ENCODE data around the gene MTG2. TPM values are rescaled to one million over a fixed set of nuclear protein-coding genes. Genes with fewer than 3 reads are reported as not detected.
A peak's percentile ranks its signal among the peaks of the same experiment; 100 is the strongest.

Gene MTG2
- total and polyA plus RNA-seq, 2 experiments from 2014 or later = 11.3 to 11.7 TPM

DNA sequence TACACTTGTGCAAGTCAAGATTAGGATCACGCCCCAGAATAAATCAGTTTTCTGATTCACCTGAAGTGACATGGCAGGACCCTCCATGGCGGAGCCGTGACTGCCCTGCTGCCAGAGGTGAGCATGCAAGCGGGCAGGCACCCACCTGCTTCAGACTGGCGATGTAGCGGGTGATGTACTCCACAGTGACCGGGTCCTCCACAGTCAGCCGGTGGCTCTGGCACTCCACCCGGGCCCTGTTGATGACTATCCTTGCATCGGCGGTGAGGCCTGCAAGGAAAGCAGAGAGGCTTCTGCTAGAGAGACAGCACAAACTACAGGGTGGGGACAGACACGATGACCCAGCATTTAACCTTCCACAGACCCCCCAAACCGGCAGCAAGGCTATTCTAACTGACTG lies 43.2 kb upstream of the MTG2 start (continued):
- TF ChIP-seq, protein P1, sequence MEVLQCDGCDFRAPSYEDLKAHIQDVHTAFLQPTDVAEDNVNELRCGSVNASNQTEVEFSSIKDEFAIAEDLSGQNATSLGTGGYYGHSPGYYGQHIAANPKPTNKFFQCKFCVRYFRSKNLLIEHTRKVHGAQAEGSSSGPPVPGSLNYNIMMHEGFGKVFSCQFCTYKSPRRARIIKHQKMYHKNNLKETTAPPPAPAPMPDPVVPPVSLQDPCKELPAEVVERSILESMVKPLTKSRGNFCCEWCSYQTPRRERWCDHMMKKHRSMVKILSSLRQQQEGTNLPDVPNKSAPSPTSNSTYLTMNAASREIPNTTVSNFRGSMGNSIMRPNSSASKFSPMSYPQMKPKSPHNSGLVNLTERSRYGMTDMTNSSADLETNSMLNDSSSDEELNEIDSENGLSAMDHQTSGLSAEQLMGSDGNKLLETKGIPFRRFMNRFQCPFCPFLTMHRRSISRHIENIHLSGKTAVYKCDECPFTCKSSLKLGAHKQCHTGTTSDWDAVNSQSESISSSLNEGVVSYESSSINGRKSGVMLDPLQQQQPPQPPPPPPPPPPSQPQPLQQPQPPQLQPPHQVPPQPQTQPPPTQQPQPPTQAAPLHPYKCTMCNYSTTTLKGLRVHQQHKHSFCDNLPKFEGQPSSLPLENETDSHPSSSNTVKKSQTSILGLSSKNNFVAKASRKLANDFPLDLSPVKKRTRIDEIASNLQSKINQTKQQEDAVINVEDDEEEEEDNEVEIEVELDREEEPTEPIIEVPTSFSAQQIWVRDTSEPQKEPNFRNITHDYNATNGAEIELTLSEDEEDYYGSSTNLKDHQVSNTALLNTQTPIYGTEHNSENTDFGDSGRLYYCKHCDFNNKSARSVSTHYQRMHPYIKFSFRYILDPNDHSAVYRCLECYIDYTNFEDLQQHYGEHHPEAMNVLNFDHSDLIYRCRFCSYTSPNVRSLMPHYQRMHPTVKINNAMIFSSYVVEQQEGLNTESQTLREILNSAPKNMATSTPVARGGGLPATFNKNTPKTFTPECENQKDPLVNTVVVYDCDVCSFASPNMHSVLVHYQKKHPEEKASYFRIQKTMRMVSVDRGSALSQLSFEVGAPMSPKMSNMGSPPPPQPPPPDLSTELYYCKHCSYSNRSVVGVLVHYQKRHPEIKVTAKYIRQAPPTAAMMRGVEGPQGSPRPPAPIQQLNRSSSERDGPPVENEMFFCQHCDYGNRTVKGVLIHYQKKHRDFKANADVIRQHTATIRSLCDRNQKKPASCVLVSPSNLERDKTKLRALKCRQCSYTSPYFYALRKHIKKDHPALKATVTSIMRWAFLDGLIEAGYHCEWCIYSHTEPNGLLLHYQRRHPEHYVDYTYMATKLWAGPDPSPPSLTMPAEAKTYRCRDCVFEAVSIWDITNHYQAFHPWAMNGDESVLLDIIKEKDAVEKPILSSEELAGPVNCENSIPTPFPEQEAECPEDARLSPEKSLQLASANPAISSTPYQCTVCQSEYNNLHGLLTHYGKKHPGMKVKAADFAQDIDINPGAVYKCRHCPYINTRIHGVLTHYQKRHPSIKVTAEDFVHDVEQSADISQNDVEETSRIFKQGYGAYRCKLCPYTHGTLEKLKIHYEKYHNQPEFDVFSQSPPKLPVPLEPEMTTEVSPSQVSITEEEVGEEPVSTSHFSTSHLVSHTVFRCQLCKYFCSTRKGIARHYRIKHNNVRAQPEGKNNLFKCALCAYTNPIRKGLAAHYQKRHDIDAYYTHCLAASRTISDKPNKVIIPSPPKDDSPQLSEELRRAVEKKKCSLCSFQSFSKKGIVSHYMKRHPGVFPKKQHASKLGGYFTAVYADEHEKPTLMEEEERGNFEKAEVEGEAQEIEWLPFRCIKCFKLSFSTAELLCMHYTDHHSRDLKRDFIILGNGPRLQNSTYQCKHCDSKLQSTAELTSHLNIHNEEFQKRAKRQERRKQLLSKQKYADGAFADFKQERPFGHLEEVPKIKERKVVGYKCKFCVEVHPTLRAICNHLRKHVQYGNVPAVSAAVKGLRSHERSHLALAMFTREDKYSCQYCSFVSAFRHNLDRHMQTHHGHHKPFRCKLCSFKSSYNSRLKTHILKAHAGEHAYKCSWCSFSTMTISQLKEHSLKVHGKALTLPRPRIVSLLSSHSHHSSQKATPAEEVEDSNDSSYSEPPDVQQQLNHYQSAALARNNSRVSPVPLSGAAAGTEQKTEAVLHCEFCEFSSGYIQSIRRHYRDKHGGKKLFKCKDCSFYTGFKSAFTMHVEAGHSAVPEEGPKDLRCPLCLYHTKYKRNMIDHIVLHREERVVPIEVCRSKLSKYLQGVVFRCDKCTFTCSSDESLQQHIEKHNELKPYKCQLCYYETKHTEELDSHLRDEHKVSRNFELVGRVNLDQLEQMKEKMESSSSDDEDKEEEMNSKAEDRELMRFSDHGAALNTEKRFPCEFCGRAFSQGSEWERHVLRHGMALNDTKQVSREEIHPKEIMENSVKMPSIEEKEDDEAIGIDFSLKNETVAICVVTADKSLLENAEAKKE (CRISPR knock-in tag; IDR thresholded peaks at IDR 0.05) = no peak
- no peak for TF ChIP-seq EZH2phosphoT487 (IDR thresholded peaks at IDR 0.05; ENCODE audit: unreplicated experiment)
- no peak for TF ChIP-seq EZH2 (IDR thresholded peaks at IDR 0.05; ENCODE audit: low read depth, unreplicated experiment)
- no peak for TF ChIP-seq STAT1 (IDR thresholded peaks at IDR 0.05; ENCODE audit: unreplicated experiment)
- no peak for TF ChIP-seq NANOG (IDR thresholded peaks at IDR 0.05; ENCODE audit: borderline replicate concordance)
- TF ChIP-seq JUNB (IDR thresholded peaks at IDR 0.05; ENCODE audit: unreplicated experiment) = no peak
- no peak for TF ChIP-seq ZNF331 (CRISPR knock-in tag; IDR thresholded peaks at IDR 0.05; ENCODE audit: low read depth)
- no peak for TF ChIP-seq POLR2AphosphoS5 (IDR thresholded peaks at IDR 0.05; ENCODE audit: low read depth)

GRCh38 chr20:62141043-62141396 lies 41.8 kb upstream of the MTG2 start:
- 0 out of 2 replicates have a peak overlapping the region, but pooled peaks have one; percentile 55 for H3K27ac ChIP-seq (ENCODE audit: low read depth)
- Mint-ChIP-seq H3K27ac (peak overlapping the region; percentile 33; the same call in 1 of the 2 replicates), H3K4me3 (peak overlapping the region; percentile 94), H3K36me3 (ENCODE audit: low read depth) (peaks cover 73% of the 10 kb centered on the region), H3K27me3 (ENCODE audit: insufficient read depth, low read depth, poor library complexity) (peaks cover 21% of the 10 kb centered on the region), H3K4me1 (peaks cover 24% of the 10 kb centered on the region), H3K9me3 (no peaks in the 10 kb centered on the region; the same call in 2 of the 3 replicates)
- H3K9me2 ChIP-seq (ENCODE audit: insufficient read depth) = no peaks in the 10 kb centered on the region
- H3F3A ChIP-seq (replicated peaks; ENCODE audit: low read depth) = peaks cover 41% of the 10 kb centered on the region
- peaks cover 8% of the 10 kb centered on the region for H3K4me1 ChIP-seq (ENCODE audit: insufficient read depth)
- H3K4me3 ChIP-seq = no peak overlapping the region; the same call in 1 of the 2 replicates
- no peak for DNase-seq (ENCODE audit: low spot score)
- no peaks in the 10 kb centered on the region for H3K27me3 ChIP-seq (ENCODE audit: insufficient read depth)
- peaks cover 60% of the 10 kb centered on the region for H4K20me1 ChIP-seq (replicated peaks; ENCODE audit: insufficient read depth)
- no peak for ATAC-seq
- peak overlapping the region; percentile 95; the same call in 1 of the 2 replicates for H3K4me2 ChIP-seq
- peaks cover 44% of the 10 kb centered on the region for H3K36me3 ChIP-seq (ENCODE audit: insufficient read depth)
- no peak overlapping the region for H2AFZ ChIP-seq
- peaks cover 62% of the 10 kb centered on the region for H3K79me2 ChIP-seq (replicated peaks; ENCODE audit: insufficient read depth)
- TF ChIP-seq REST (IDR thresholded peaks at IDR 0.05; ENCODE audit: unreplicated experiment) (no peak), ZNF331 (CRISPR knock-in tag; IDR thresholded peaks at IDR 0.05; ENCODE audit: low read depth) (no peak), EZH2phosphoT487 (IDR thresholded peaks at IDR 0.05; ENCODE audit: unreplicated experiment) (no peak), JUNB (IDR thresholded peaks at IDR 0.05; ENCODE audit: unreplicated experiment) (no peak), NANOG (IDR thresholded peaks at IDR 0.05; ENCODE audit: borderline replicate concordance) (no peak)

Measured in GM23338 (cell line).